GM12872 (cell line): ENCODE results near the gene ZCWPW1.

Experiments
- CTCF ChIP-seq: IDR thresholded peaks from 3 replicates; pipeline ENCODE4 v1.5.1; 2011; ENCODE audit warnings: low read depth, mild to moderate bottlenecking, low read length, moderate library complexity; ENCODE audit not compliant: insufficient read depth

The ZCWPW1 gene

GRCh38 chr7:100432053-100432452 is 3.5 kb upstream of the ZCWPW1 start:
- TF ChIP-seq CTCF = no peak

DNA sequence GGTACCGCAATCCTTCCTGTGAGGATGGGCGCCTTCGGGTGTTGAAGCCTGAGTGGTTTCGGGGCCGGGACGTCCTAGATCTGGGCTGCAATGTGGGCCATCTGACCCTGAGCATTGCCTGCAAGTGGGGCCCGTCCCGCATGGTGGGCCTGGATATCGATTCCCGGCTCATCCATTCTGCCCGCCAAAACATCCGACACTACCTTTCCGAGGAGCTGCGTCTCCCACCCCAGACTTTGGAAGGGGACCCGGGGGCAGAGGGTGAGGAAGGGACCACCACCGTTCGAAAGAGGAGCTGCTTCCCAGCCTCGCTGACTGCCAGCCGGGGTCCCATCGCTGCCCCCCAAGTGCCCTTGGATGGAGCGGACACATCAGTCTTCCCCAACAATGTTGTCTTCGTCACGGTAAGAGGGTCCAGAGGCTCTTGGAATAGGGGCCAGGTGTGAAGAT is 2.8 kb upstream of the ZCWPW1 start:
- TF ChIP-seq CTCF = no peak

- TF ChIP-seq CTCF = no peak
Observed at GRCh38 chr7:100430493-100431285, 2.2 kb upstream of the ZCWPW1 start.

DNA sequence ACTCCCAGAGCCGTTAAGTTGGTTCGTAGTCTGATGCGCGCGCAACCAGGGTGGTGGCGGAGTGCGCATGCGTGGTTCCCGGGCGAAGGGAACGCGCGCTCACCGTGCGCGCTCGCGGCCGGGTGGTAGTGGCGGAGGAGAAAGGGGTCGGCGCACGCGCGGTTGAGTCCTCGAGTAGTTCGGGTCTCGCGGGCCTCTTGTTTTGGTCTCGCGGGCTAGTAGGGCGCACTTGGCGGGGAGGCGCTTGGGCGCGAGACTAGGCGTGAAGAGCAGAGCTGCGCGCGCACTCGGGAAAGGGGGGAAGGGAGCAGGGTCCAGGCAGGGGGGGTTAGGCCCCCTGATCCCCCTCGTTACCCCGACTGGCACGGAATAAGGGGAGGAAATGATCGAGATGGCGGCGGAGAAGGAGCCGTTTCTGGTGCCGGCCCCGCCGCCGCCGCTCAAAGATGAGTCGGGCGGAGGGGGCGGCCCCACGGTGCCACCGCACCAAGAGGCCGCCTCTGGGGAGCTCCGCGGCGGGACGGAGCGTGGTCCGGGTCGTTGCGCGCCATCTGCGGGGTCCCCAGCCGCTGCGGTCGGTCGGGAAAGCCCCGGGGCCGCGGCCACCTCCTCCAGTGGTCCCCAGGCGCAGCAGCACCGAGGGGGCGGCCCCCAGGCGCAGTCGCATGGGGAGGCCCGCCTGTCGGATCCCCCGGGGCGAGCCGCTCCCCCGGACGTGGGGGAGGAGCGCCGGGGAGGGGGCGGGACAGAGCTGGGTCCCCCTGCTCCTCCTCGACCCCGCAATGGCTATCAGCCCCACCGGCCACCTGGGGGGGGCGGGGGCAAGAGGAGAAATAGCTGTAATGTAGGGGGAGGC is 1.4 kb upstream of the ZCWPW1 start, which contains the start of gene MEPCE:
MEPCE (plus strand) TSS at position 195 of the 856 bp plus-strand sequence; CDS start at position 383, 188 bp downstream.
- no peak for TF ChIP-seq CTCF

GRCh38 chr7:100428967-100429636 is 599 bp upstream of the ZCWPW1 start:
- TF ChIP-seq CTCF = no peak

DNA sequence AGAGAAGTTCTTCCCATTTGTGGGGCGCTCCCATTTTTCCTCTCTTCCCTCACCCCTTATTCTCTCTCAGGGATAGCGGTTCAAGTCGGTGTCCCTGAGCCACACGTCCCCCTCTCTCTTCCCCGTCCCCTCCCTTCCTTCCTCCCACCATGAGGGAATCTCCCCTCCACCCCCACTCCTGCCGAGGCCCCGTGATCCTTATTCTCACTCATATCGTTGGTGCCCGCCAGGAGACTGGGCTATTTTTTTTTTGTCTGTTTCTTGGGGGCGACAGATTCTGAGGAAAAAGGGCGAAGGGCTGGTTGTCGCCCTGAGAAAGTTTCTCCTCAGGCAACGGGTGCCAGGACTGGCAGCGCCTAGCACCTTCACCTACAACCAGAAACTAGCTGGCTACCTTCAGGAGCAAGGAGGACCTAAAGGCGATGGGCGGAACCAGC is 723 bp downstream of the ZCWPW1 start:
- no peak for TF ChIP-seq CTCF

DNA sequence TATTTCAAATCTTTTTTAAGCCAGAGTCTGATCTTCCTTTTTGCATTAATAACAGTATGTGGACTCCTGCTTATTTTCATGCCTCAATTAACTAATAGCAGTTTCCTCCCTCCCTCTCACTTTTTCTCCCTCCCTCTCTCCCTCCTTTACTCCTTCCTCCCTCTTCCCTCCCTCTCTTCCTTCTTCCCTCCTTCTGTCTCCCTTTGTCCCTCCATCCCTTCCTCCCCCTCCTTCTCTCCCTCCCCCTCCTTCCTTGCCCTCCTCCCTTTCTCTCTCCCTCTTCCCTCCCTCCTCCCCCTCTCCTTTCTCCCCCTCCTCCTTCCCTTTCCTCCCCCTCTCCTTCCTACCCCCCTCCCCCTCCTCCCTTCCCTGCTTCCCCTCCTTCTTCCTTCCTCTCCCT is 2.0 kb downstream of the ZCWPW1 start:
- no peak for TF ChIP-seq CTCF
